Suppressor macrophage treated with lipopolysaccharide for 4 hours (primary cell): ENCODE data around the gene DFFB.

Source experiments
- DNase-seq: peaks from one replicate; pipeline ENCODE4 v3.0.0-alpha.2; 2020

The DFFB gene

DNA sequence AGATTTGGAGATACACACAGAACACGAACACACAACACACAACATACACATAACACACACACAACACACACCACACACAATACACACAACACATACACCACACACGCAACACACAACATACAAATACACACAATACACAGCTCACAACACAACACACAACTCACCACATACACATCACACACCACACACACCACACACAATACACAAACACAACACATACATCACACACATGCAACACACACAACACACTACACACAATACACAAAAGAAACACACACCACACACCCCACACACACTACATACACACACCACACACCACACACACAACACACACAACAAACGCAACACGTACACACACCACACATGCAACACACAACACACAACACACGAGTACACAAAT, 71.8 kb downstream of the DFFB start:
- DNase-seq: no peak

- DNase-seq: no peak
Measured at GRCh38 chr1:3930301-3931006, 73.2 kb downstream of the DFFB start.

DNA sequence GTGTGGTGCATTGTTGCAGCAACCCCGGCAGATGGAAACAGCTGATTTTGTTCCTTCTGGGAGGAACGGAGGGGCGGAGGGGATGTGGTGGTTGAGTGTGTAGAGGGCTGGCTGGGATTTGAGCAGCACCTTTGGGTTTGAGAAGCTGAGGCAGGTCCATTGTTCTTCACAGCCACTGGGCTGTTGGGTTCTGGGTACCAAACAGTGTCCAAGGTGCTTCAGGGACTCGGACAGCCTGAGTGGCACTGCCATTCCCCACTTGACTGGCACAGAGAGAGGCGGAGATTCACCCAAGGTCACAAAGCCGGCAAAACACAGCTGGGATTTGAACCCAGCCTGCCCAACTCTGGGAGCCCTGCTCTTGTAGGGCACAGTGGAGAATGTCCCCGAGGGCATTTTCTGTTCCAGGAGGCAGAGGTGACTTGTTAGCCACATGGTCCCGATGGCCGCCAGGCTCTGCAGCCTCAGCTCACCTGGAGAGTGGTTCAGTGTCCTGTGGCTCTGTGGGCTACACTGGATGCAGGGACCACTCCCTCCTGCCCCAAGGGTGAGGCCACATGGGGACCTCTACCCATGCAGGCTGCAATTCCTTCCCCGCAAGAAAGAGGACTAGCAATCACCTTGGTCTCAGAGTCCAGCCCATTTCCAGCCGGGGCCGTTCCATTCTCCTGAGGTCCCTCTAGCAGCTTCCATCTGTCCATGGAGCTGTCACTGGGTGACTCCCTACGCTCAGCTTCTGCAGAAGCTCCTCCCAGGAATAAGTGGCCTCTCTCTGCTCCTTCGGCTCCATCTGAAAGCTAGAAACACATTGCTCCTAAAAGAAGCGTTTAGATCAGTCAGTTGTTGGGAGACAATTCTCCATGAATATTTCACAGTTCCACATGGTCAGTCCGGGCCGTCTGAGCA, 74.0 kb downstream of the DFFB start:
- DNase-seq: no peak

DNA sequence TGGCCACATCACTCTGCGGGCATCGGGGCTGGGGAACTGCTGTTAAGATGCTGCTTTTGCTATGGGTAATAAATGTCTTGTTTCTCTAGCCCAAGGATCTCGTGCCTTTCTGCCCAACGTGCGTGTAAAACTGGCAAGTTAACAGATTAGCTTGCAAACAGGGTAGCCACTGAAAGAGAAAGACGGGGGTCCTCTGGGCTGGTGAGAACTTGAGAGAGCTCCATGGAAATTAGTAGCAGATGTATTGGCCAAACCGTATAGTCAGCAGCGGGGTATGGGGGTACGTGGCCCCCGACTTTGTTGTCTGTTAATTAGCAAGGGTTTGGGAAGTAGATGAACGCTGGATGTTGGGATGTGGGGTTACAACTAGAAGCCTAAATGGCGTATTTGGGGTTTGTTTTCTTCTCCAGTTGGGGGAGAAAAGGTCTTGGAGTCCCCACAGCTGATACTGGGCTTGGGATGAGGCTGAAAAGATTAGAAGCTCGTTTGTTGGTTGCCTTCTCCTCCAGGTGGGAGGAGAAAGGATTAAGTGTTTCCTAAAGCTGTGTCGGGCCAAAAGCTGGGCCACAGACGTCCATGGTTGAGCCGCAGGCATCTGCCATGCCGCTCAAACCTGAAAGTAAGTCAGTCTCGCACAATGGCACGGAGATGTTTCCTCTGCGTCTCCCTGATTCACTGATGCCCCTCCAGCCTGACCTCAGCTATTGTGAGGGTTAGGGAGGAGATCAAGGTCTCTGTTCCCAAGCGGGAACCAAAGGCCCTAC, 75.1 kb downstream of the DFFB start:
- DNase-seq: no peak
